Liver (tissue), 3 donors: ENCODE results near the gene C19orf25.

Experiments
- ATF3 ChIP-seq: IDR thresholded peaks from 2 replicates; pipeline ENCODE4 v1.6.1; 2016; ENCODE audit warnings: antibody characterized with exemption
- CTCF ChIP-seq: fragments of 150-350 bp; IDR thresholded peaks from 2 replicates; pipeline ENCODE4 v1.5.1; 2017; ENCODE audit warnings: improper control_type of control experiment, low read depth, low read length; ENCODE audit not compliant: missing input control
- GABPA ChIP-seq, 2 donors: IDR thresholded peaks in 1 of 2; conservative IDR thresholded peaks in 1 of 2; 2 replicates each; pipeline ENCODE4 v1.6.1; 2016; ENCODE audit warnings: antibody characterized with exemption in 2 of 2, mild to moderate bottlenecking in 1 of 2, moderate library complexity in 1 of 2
- REST ChIP-seq: IDR thresholded peaks from 2 replicates; pipeline ENCODE4 v1.6.1; 2016; ENCODE audit warnings: antibody characterized with exemption, mild to moderate bottlenecking
- RXRA ChIP-seq, 2 donors: IDR thresholded peaks; 2 replicates each; pipeline ENCODE4 v1.6.1; 2017 to 2018; ENCODE audit warnings: antibody characterized with exemption in 2 of 2, mild to moderate bottlenecking in 1 of 2
- TAF1 ChIP-seq: conservative IDR thresholded peaks from 2 replicates; pipeline ENCODE4 v1.6.1; 2016; ENCODE audit warnings: antibody characterized with exemption, mild to moderate bottlenecking
- donor health status: healthy.
- donor health status: healthy.

- TF ChIP-seq ATF3 (no peak), RXRA (IDR thresholded peaks at IDR 0.05) (no peak), TAF1 (no peak), CTCF (no peak), REST (no peak), GABPA (IDR thresholded peaks at IDR 0.05 in 1 of 2, conservative IDR thresholded peaks at IDR 0.05 in 1 of 2) (no peak)
These were observed 55.4 kb downstream of the C19orf25 start for GRCh38 chr19:1423436-1424191.
